GM19043 (cell line): Measurements from ENCODE around the gene SLC35F3.
"Not testable (repeated sequence)": the region's sequence is repeated elsewhere in the genome, so short reads cannot be mapped to it uniquely, and the experiment has no call there.

Source experiments
- ATAC-seq: cut with Tn5 transposase; IDR thresholded peaks from one replicate; pipeline ENCODE4 v1.9.1; 2021; ENCODE audit warnings: low read depth; ENCODE audit not compliant: unreplicated experiment

The SLC35F3 gene

GRCh38 chr1:234239515-234239914 lies 335.0 kb downstream of the SLC35F3 start:
- ATAC-seq = no peak

- no peak for ATAC-seq
Observed at GRCh38 chr1:234239936-234240335, 335.5 kb downstream of the SLC35F3 start.

- no peak for ATAC-seq
Observed at GRCh38 chr1:234240680-234241079, 336.2 kb downstream of the SLC35F3 start.

- no peak for ATAC-seq
Observed at GRCh38 chr1:234241941-234242490, 337.5 kb downstream of the SLC35F3 start.

GRCh38 chr1:234243521-234244260 lies 339.2 kb downstream of the SLC35F3 start:
- no peak for ATAC-seq

GRCh38 chr1:234244482-234244881 lies 340.0 kb downstream of the SLC35F3 start:
- peak; percentile 33 for ATAC-seq

- peak; percentile 90 for ATAC-seq
Observed at GRCh38 chr1:234246638-234247116, 342.2 kb downstream of the SLC35F3 start.

- ATAC-seq = not testable (repeated sequence)
Observed at GRCh38 chr1:234247746-234248145, 343.3 kb downstream of the SLC35F3 start.

GRCh38 chr1:234250747-234251146 lies 346.3 kb downstream of the SLC35F3 start:
- ATAC-seq = no peak

GRCh38 chr1:234253732-234254131 lies 349.3 kb downstream of the SLC35F3 start:
- ATAC-seq = no peak

GRCh38 chr1:234256359-234256758 lies 351.9 kb downstream of the SLC35F3 start:
- ATAC-seq = no peak

- no peak for ATAC-seq
Observed at GRCh38 chr1:234258071-234258470, 353.6 kb downstream of the SLC35F3 start.

- ATAC-seq = no peak
Observed at GRCh38 chr1:234260578-234260977, 356.1 kb downstream of the SLC35F3 start.

GRCh38 chr1:234261545-234261944 lies 357.1 kb downstream of the SLC35F3 start:
- ATAC-seq = no peak

- no peak for ATAC-seq
Observed at GRCh38 chr1:234262007-234262753, 357.7 kb downstream of the SLC35F3 start.

GRCh38 chr1:234262754-234263105 lies 358.3 kb downstream of the SLC35F3 start:
- no peak for ATAC-seq

GRCh38 chr1:234264832-234265231 lies 360.4 kb downstream of the SLC35F3 start:
- no peak for ATAC-seq

- no peak for ATAC-seq
Observed at GRCh38 chr1:234265321-234265720, 360.8 kb downstream of the SLC35F3 start.

GRCh38 chr1:234265861-234266260 lies 361.4 kb downstream of the SLC35F3 start:
- ATAC-seq = no peak

- ATAC-seq = no peak
Observed at GRCh38 chr1:234270093-234270492, 365.6 kb downstream of the SLC35F3 start.

GRCh38 chr1:234270581-234271242 lies 366.2 kb downstream of the SLC35F3 start:
- ATAC-seq = no peak
